Activated CD8-positive, alpha-beta memory T cell treated with anti-CD3 and anti-CD28 coated beads, Interleukin-2, amount 50 U/mL, for 1 hour (primary cell): ENCODE data around the gene KRTAP10-1.
"Not testable (repeated sequence)": the region's sequence is repeated elsewhere in the genome, so short reads cannot be mapped to it uniquely, and the experiment has no call there.

Experiments used
- DNase-seq: peaks from one replicate; pipeline ENCODE4 v3.0.0-alpha.2; 2020; ENCODE audit errors: extremely low read depth

The KRTAP10-1 gene, protein sequence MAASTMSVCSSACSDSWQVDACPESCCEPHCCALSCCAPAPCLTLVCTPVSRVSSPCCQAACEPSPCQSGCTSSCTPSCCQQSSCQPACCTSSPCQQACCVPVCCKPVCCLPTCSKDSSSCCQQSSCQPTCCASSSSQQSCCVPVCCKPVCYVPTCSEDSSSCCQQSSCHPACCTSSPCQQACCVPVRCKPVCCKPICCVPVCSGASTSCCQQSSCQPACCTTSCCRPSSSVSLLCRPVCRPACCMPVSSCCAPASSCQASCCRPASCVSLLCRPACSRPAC

DNA sequence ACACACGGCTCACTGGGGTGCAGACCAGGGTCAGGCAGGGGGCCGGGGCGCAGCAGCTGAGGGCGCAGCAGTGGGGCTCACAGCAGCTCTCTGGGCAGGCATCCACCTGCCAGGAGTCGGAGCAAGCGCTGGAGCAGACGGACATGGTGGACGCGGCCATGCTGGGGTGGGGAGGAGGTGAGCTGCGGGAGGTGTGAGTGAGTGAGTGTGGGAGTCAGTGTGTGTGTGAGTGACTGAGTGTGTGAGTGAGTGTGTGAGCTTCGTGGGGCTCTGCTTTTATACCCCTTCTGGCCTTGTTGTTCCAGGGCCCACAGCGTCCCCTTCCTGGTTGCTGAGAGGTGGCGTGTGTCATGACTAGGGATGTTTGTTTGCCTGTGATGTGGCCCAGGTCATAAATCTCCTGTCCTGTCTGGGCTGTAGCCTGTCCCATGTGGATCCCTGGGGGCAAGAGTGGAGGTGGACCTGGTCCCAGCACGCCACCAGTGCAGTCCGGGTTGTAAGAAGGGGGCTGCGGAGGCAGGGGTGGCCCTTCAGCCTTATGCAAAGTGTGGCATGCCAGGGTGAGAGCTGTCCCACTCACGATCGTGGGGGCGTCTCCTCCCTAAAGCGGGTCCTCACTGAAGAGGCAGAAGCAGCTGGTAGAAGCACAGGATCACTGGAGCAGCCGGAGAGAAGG is at the start of gene KRTAP10-1:
TSS of gene KRTAP10-1 (minus strand) at position 205 of the 676 bp plus-strand sequence. CDS start at position 160, 45 bp downstream.
- no peak for DNase-seq

DNA sequence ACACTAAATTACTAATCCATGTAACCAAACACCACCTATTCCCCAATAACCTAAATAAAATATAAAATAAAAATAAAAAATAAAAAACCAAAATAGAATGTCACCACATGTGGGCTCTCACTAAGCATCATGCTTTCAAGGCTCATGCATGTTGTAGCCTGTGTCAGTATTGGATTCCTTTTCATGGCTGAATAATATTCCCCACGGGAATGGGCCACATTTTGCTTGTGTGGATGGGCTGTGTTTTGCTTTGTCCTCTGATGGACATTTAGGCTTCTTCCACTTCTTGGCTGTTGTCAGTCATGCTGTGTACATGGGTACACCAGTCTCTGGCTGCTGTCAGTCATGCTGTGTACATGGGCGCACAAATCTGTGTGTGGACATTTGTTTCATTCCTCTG is 49.1 kb upstream of the KRTAP10-1 start:
- no peak for DNase-seq

DNA sequence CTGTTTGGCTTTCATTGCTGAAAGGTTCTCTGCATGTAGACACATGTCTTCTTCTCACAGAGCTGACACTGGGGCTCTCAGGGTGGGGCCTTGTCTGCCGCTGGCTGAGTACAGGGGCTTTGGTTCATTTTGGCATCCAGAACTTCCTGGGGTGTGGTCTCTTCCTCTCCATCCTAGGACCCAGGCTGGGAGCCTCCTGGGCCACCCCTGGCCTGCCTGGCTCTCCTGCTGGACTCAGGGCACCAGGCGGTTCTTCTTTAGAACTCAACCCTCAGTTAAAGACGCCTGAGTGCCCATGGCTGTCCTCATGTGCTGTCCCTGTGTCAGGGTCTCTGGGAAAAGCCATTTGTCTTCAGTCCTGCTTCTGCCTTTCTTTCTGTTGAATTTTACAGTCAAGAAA is 45.9 kb upstream of the KRTAP10-1 start:
- DNase-seq = no peak

DNA sequence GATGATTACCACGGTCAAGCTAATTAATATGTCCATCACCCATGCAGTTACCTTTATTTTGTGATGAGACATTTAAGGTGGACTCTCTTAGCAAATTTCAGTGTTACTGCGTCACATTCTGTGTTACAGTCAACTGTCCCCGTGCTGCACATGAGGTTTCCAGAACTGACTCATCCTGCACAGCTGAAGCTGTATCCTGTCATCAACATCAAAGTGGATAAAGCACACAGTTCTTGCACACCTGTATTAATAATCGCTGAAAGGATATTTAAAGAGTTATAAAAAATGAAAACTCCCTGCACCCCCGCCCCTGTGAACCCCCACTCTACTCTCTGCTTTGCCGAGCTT is 43.8 kb upstream of the KRTAP10-1 start:
- no peak for DNase-seq

DNA sequence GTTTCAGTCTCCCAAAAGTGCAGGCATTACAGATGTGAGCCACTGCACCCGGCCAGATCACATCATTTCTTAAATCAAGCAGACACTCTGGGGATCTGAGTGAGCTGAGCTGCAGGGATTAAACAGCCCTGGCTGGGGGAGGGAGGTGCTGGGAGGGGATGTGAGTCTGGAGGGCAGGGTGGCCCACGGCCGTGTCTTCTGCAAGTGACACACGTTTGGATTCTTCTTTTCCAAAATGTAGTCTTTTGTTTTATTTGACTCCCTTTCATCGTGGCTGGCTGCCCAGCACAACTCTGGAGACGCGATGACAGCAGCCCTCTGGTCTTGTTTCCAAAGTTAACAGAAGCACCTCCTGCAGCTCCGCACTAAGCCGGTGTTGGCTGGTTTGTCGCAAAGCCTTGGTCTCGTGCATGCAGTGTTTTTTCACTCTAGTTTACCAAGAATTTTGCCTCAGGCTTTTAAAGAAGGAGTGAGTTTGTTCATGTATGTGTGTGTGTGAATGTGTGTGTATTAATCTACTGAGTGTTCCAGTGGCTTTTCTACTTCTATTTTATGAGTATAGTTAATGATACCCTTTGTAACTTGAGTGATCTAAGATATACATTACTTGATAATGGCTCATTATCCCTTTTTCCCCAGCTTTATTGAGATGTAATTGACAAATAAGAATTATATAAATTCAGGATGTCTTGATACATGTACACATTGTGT is 43.2 kb upstream of the KRTAP10-1 start:
- no peak for DNase-seq

DNA sequence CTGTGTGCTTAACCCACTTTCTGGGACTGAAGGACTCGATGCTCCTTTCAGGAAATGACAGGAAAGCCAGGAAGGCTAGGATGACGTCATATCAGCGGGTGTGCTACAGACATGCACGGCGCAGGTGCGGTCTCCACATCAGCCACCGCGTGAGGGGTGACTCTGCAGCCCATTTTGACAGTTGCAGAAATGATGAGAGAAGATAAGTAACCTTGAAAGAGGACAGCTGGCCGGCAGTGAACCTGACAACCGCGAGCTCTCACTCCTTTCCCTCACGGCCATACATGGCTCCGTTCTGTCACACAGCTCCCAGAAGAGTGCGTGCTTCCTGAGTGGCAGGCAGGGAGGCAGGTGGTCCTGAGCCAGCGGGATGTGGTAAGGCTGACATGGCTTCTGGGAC is 42.1 kb upstream of the KRTAP10-1 start:
- no peak for DNase-seq

DNA sequence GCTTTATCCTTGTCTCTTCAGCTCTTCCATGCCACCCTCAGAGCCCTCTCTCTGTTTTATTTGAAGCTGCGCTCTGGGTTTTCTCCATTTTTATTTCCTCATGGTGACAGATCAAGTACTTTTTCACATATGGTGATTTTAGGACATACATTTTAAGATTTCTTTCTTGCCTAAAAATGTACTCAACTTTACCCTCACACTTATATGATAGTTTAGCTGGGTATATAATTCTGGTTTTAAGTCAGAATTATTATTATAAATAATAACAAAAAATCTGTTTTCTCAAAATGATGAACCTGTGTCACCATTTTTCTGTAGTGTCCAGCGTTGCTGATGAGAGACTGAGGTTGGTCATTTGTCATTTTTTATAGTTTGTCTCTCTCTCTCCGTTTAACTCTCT is 41.2 kb upstream of the KRTAP10-1 start:
- no peak for DNase-seq

DNA sequence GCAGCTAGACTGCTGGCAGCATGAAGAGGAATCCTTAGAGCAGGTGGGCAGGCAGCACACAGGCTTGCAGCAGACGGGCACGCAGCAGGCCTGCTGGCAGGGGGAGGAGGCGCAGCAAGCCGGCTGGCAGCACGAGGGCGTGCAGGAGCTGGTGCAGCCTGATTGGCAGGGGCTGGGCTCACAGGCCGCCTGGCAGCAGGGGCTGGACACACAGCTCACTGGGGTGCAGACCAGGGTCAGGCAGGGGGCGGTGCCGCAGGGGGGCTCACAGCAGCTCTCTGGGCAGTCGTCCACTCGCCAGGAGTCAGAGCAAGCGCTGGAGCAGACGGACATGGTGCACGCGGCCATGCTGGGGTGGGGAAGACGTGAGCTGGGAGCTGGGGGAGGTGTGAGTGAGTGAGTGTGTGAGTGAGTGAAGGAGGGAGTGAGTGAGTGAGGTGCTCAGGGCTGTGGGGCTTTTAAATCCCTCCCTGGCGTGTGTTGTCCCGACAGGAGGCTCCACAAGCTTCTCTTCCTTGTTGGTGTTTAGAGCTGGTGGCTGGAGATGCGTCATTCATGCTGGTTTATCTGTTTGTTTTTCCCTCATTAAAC is 40.3 kb upstream of the KRTAP10-1 start, which contains the start of gene KRTAP10-5:
TSS of gene KRTAP10-5 (minus strand) at position 374 of the 591 bp plus-strand sequence. CDS start at position 348, 26 bp downstream.
- DNase-seq = not testable (repeated sequence)

DNA sequence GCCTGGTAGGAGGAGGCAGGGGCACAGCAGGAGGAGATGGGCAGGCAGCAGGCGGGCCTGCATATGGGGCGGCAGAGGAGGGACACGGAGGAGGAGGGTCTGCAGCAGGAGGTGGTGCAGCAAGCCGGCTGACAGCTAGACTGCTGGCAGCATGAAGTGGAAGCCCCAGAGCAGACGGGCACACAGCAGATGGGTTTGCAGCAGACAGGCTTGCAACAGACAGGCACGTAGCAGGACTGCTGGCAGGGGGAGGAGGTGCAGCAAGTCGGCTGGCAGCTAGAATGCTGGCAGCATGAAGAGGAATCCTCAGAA is 39.8 kb upstream of the KRTAP10-1 start:
- DNase-seq = no peak

DNA sequence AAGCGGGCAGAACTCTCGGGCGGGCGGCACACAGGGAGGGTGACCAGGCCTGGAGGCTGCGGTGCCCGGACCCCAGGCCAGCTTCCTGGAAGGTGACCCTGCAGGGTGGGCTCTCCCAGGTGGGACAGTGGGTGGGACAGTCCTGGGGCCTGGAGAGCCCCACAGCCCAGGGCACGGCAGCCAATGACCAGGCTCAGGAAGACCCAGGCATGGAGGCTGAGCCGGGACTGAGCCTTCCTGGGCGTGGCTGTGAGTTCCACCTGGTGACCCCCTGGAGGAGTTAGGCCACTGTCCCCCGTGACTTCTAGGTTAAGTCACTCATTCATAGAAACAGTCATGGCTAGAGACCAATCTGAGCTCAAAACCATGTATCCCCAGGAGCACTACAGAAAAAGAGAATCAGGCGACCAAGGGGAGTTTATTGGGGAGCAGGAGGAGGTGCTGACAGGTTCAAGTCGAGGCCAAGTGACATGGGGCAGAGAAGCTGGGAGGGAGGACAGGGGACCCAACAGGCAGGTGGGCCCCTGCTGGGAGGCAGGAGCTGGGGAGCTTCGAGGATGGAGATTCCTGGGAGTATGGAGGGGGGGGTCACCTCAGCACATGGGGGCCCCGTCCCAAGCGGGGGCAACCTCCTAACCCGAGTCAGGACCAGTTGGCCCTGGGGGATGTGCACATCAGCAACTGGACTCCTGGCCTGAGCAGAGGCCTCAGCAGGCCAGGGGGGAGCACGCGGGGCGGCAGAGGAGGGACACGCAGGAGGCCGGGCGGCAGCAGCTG is 39.2 kb upstream of the KRTAP10-1 start:
- DNase-seq = no peak

DNA sequence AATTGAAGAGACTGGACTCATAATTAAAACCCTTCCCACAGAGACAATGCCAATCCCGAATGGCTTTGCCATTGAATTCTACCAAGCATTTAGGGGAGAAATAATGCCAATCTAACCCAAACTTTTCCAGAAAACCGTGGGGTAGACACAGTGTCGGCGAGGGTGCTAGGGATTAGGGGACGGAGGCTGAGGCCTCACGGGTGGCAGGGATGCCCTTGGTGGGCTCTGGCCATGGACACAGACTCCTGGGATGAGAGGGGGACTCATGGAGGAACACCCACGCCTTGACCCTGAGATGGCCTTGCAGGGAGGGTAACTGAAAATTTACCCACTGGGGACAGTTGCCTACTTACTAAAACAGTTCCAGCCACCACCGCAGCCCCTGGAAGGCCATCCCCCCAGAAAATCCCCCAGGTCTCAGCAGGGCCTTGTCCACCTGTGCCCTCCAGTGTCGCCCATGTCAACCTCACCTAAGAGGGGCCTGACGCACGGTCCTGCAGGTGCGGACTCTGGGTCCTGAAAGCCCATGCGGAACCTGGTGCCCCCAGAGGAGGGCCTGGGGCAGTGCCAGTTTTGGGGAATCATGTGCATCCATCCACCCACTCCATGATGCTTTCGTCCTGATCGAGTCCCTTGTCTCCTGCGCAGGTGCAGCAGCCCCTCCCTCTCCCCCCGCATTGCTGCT is 38.5 kb upstream of the KRTAP10-1 start:
- DNase-seq = no peak

DNA sequence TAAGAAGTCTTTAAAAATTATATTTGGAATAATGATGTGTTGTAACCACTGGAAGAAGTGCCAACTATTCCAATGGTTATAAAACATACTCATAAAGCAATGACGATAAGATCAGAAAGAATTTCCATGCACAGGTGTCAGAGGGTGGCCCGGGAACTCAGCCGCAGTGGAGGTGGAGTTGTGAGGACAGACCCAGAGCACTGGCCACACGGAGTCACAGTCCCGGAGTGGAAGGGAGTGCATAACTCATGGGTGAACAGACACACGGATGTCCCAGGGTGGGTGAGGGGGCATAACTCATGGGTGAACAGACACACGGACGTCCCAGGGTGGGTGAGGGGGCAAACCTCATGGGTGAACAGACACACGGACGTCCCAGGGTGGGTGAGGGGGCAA is 36.0 kb upstream of the KRTAP10-1 start:
- DNase-seq = no peak

DNA sequence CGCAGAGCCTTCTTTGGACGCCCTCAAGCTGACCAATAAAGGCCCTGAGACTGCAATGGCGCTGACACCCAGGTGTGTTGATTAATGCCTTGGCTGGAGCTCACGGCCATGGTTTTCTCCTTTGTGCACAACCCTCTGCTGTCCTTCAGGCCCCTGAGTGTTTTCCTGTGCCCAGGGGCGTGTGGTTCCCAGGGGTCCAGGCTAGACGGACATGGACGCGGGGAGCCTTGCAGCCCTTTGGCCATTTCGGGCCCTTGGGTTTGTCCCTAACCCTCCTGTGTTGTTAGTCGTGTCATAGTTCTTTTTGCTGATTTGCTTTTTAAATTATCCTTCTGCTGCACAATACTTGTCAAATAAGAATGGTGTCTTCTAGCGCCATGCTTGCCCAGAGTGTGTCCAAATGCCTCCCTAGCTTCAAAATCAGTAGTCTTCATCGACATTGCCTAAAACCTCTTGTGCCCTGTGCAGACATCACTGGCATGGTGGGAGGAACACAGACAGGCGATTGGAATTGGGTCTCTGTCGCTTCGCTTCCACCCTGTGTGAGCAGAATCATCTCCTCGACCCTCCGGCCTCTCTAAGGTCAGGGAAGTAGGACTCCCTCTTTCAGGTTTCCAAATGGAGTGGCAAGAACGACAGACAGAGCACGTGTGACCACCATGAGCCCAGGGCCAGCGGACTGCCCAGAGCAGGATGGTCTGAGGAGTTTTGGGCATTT is 35.5 kb upstream of the KRTAP10-1 start:
- DNase-seq = no peak

DNA sequence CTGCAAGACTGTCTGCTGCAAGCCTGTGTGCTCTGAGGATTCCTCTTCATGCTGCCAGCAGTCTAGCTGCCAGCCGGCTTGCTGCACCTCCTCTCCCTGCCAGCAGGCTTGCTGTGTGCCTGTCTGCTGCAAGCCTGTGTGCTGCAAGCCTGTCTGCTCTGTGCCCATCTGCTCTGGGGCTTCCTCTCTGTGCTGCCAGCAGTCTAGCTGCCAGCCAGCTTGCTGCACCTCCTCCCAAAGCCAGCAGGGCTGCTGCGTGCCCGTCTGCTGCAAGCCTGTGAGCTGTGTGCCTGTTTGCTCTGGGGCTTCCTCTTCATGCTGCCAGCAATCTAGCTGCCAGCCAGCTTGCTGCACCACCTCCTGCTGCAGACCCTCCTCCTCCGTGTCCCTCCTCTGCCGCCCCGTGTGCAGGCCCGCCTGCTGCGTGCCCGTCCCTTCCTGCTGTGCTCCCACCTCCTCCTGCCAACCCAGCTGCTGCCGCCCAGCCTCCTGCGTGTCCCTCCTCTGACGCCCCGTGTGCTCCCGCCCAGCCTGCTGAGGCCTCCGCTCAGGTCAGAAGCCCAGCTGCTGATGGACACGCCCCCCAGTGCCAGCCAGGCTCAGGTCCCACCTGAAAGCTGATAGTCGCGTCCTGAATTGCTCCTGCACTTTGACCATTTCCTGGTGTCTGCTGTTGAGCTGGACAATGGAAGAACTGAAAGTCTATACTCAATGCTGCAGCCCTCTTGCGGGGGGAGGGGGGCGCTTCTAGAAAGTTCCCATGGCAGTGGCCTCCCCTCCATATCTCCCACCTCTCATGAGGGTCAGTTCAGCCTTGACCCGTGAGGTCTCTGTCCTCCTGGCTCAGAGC is 34.7 kb upstream of the KRTAP10-1 start:
- DNase-seq = no peak

DNA sequence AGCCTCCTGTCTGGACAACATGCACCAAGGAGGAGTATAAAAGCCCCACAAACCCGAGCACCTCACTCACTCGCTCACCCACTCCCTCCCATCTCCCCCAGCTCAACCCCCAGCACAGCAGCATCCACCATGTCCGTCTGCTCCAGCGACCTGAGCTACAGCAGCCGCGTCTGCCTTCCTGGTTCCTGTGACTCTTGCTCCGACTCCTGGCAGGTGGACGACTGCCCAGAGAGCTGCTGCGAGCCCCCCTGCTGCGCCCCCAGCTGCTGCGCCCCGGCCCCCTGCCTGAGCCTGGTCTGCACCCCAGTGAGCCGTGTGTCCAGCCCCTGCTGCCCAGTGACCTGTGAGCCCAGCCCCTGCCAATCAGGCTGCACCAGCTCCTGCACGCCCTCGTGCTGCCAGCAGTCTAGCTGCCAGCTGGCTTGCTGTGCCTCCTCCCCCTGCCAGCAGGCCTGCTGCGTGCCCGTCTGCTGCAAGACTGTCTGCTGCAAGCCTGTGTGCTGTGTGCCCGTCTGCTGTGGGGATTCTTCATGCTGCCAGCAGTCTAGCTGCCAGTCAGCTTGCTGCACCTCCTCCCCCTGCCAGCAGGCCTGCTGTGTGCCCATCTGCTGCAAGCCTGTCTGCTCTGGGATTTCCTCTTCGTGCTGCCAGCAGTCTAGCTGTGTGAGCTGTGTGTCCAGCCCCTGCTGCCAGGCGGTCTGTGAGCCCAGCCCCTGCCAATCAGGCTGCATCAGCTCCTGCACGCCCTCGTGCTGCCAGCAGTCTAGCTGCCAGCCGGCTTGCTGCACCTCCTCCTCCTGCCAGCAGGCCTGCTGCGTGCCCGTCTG is 33.8 kb upstream of the KRTAP10-1 start, which contains the start of gene KRTAP10-4:
TSS of gene KRTAP10-4 (plus strand) at position 100 of the 827 bp plus-strand sequence. CDS start at position 130, 30 bp downstream.
- not testable (repeated sequence) for DNase-seq

DNA sequence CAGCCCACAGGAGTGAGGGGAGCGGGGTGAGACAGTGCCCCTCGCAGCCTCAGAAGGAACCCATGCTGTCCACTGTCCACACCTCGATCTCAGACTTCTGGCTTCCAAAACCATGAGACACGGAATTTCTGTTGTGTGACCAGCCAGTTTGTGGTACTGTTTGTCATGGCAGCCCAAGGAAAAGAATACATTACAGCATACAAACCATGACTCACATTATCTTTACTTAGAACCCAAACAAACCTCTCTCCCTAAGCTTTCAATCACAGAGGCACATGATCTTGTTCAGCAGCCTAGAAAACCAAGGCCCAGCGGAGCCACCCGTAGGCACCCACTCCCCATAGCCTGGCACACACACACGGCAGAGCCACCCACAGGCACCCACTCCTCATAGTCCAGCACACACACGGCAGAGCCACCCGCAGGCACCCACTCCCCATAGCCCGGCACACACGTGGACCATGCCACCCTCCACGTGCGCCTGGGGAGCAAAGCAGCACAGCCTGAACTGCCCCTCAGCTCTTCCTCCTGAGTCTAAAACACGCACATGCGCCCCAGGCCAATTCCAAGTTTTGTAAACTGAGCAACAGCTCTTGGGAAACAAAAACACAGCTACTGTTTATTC is 33.1 kb upstream of the KRTAP10-1 start:
- DNase-seq = no peak

DNA sequence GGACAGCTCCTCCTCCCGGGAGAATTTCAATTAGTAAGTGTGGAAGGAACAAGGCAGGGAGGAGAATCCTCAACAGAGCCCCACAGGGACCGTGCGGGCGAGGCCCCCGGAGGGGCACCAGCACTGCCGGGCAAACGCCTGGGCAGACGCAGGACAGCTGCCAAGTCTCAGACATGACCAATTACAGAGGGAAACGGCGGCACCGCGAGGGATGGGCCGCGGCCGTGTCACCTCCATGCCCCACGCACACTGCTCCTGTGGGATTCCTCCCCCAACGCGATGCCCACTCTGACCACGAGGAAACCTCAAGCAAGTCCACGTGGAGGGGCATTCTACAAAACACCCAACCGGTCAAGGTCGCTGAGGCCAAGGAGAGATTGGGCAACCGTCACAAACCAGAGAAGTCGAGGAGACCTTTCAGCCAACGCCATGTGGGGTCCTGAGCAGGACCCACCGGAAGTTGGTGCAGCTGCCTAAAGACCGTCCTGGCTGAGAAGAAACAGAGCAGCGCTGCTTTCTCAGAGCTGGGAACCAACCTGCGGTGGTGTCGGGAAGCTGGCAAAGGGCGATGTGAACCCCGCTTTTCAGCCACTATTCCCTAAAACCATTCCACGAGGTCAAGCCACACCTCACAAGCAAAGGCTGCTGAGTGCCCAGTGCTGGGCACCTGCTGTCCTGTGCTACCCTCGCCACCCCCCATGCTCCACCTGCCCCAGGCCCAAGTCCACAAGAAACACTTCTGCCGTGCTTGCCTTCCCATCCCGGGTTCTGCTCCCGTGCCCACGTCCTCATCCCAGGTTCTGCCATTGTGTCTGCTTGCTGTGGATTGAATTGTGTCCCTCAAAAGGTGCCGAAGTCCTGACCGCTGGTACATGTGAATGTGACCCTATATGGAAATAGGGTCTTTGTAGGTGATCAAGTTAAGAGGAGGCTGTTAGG is 32.1 kb upstream of the KRTAP10-1 start:
- DNase-seq = no peak
